GM19025 (cell line): ENCODE results near the gene TMEM200A.

ENCODE experiments used
- ATAC-seq: cut with Tn5 transposase; IDR thresholded peaks from one replicate; pipeline ENCODE4 v1.9.1; 2021; ENCODE audit warnings: mild to moderate bottlenecking, low read depth, moderate library complexity; ENCODE audit not compliant: unreplicated experiment

The TMEM200A gene

GRCh38 chr6:130421585-130421984 lies 55.8 kb downstream of the TMEM200A start:
- no peak for ATAC-seq

DNA sequence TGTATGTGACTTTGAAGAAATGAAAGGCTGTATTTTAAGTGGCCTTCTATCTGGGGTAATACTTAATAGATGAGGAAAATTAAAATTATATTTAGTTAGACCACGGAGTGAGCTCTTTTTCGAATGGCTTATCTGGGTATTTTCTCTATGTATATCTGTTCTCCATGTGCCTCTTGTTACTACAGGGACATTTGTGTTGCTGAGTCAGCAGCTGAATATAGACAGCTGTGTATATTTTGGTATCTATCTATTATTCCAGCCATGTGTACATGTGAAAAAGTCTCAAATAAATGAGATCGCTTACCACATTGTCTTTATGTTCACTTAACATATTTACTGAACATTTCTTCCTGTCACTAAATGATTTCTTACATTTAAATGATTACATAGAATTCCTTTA lies 57.2 kb downstream of the TMEM200A start:
- ATAC-seq: no peak

- ATAC-seq: no peak
Observed at GRCh38 chr6:130424710-130425109, 58.9 kb downstream of the TMEM200A start.

DNA sequence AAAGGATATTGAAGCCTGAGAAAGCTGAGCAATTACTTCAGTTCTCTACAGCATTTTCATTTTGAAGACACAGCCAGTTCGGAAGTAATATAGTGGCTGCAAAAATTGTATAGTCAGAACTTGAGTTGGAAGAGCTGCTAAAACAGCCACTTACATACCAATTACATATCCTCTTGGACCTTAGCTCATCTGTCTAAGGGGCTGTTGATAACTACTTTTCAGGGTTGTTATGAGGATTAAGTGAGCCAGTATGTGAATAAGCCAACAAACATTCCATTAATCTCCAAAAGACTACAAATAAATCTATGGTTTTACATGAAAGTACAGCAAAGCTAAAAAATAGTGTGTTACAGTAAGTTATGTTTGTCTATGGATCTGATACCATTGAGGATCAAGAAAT lies 59.7 kb downstream of the TMEM200A start:
- no peak for ATAC-seq

GRCh38 chr6:130426066-130426721 lies 60.4 kb downstream of the TMEM200A start:
- no peak for ATAC-seq

DNA sequence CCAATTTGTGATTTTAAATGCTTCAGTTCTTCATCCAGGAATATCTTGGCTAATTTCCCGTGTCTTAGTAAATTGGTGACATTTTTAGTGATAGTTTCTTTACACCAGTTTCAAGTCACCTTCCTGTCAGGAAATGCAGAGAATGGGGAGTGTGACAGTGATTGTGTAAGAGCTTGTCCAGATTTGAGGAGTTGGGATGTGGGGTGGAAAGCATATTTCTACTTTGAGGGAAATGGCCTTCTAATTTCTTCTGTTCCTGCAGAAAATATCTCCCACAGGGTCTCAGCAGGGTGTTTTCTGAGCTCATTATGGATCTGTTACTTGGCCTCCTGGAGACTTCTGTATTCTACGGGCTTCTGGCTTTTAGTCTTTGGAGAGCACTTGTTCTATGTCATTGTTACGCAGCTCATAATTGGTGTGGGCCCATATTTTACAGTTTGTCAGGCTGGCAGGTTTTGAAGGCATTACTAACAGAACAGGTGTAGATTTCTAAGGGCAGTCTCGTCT lies 65.6 kb downstream of the TMEM200A start:
- no peak for ATAC-seq

DNA sequence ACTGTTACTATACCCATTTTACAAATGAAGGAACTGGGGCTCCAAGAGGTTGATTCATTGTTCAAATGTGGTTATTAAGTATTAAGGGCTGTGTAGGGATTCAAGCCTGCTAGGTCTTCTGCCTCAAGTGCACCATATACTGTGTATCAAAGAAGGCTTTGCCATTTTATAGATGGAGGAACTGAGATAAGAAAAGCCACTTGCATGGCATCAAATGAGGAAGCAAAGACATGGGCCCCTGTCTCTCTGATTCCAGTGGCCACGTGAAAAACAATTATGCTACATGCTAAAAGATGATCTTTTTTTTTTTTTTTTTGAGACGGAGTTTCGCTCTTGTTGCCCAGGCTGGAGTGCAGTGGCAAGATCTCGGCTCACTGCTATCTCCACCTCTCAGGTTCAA lies 67.0 kb downstream of the TMEM200A start:
- ATAC-seq: no peak

- ATAC-seq: no peak
Observed at GRCh38 chr6:130434174-130434873, 68.5 kb downstream of the TMEM200A start.

DNA sequence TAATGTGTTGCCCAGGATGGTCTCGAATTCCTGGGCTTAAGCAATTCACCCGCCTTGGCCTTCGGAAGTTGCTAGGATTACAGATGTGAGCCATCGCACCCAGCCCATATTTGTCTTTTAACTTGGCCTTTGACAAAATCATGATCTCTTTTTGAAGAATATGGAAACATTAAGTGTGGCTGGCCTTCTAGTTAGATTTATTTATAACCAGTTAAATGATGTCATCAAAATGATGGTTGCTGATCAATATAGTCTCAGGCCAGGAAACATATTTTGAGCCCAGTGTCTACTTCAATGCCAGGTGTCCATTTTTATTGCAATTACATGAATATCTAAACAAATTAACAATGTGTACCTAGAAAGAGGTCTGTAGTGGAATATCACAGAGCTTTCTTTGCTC lies 69.4 kb downstream of the TMEM200A start:
- no peak for ATAC-seq

GRCh38 chr6:130437961-130438360 lies 72.1 kb downstream of the TMEM200A start:
- no peak for ATAC-seq

GRCh38 chr6:130447374-130447773 lies 81.6 kb downstream of the TMEM200A start:
- ATAC-seq: no peak

DNA sequence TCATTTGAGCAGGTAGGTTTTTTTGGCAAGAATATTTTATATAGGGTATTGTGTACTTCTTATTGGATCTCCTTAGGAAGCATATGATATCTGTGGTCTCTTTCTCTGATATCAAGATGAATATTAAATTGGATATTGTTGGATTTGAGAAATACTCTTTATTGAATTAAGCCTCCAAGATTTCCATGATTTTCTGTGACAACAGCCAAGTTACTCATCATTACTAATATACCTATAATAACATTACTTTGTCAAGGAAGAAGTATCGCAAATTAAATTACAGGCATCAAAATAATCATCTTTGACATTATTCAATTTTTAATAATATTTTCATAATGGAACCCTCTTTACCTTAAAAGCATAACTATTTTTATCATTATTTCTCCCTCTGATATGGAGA lies 86.5 kb downstream of the TMEM200A start:
- ATAC-seq: no peak

DNA sequence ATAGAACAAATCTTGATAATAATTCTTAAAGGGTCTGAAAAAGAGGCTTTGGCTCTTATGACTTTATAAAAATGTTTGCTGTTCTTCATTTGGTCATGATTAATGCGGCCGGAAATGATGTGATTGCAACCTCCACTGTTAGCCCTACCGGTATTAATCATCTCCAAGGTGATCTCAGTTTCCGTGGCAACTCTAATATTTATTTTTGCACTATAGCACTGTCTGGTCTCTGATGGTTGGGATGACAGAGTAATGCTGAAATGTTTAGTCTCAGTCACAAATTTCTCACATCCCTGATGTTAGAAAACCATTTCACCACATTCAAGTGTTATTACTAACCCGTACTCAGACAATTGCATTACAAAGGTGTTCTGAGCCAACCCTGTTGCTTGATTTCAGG lies 87.4 kb downstream of the TMEM200A start:
- ATAC-seq: no peak

GRCh38 chr6:130457605-130458004 lies 91.8 kb downstream of the TMEM200A start:
- no peak for ATAC-seq

DNA sequence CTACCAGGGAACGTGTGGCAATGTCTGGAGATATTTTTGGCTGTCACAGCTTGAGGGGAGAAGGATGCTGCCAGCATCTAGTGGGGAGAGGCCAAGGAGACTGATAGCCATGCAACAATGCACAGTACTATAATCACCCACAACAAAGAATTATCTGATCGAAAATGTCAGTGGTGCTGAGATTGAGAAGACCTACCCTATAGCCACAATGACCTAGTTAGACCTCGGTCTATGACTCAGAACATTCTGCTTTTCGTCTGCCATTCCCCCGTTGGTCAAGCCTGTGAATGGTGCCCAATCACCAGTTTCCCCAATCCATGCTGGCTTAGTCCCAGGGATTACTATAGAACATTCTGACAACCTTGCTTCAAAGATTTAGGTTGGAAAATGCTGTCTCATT lies 93.5 kb downstream of the TMEM200A start:
- no peak for ATAC-seq

- ATAC-seq: no peak
Observed at GRCh38 chr6:130460934-130461333, 95.1 kb downstream of the TMEM200A start.

- ATAC-seq: no peak
Observed at GRCh38 chr6:130466052-130466747, 100.4 kb downstream of the TMEM200A start.

DNA sequence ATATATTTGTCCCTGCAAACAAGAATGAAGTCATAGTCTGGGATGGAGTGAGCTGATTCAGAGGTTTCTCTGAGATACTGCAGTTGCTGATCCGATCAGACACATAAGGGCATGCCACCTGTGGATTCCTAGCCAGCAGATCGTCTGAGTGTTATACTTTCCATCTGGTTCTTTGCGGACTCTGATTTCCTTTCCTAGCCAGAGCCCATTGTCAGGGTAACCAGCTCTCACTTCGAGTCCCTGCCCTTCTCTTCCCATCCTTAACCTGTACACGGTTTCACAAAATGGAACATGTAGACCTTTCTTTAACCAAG lies 100.9 kb downstream of the TMEM200A start:
- no peak for ATAC-seq

DNA sequence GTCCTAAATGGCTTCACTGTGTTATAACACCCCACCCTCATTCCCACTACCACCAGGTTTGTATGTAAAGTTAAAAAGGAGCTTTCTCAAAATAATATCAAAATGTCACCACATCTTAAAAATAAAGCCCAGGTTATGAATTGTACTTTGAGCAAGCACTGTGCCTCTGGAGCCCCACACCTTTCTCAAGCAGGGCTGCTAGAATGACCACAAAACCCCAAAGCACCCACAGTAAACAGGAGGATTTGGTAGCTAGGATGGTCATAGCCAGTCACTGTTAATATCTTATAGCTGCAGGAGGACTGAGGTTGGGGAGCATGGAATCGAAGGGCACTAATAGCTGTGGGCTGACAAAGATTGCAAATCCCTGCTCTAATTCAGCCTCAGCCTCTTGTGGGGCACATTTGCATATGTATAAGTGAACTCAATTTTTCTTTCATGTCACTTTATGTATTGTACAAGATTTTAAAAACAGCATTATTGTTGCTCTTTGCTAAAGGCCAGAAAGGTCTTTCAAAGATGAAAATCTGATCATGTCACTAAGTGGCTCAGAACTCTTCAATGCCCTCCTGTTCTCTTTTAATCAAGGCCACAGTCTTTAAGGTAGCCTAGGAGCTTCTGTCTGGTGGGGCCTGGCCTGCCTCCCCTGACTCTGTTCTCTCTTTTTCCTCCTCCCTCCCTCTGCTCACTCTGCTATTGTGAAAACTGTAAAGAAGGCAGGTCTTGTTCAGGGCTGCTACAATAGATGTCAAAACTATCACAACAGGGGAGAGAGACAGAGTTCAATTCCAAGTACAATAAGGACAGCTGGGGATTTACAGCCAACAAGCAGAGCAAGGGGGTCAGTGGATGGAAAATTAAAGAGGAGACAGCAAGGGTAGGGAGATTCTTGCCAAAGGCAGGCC lies 101.6 kb downstream of the TMEM200A start:
- no peak for ATAC-seq

- no peak for ATAC-seq
Observed at GRCh38 chr6:130470766-130471165, 104.9 kb downstream of the TMEM200A start.

GRCh38 chr6:130473886-130474285 lies 108.1 kb downstream of the TMEM200A start:
- no peak for ATAC-seq
